ENCODE measurements around the gene GPR15LG.
"Not testable (repeated sequence)": the region's sequence is repeated elsewhere in the genome, so short reads cannot be mapped to it uniquely, and the experiment has no call there.

Gene GPR15LG

DNA sequence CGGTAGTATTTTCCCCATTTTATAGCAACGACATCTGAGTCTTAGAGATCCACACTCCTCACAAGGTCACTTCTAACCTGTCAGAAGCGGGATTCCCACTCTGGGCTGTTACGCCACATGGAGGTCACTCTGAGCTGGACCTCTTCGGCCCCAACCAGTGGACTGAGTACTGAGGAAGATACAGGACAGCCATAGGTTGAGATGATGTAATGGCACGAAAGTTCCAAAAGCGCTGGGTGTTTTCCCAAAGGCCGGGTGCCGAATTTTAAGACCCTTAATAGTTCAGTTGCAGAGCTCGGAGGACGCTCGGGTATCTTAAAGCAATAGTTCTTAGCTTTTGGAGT lies 33.6 kb upstream of the GPR15LG start:
- TF ChIP-seq, protein P1, sequence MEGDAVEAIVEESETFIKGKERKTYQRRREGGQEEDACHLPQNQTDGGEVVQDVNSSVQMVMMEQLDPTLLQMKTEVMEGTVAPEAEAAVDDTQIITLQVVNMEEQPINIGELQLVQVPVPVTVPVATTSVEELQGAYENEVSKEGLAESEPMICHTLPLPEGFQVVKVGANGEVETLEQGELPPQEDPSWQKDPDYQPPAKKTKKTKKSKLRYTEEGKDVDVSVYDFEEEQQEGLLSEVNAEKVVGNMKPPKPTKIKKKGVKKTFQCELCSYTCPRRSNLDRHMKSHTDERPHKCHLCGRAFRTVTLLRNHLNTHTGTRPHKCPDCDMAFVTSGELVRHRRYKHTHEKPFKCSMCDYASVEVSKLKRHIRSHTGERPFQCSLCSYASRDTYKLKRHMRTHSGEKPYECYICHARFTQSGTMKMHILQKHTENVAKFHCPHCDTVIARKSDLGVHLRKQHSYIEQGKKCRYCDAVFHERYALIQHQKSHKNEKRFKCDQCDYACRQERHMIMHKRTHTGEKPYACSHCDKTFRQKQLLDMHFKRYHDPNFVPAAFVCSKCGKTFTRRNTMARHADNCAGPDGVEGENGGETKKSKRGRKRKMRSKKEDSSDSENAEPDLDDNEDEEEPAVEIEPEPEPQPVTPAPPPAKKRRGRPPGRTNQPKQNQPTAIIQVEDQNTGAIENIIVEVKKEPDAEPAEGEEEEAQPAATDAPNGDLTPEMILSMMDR (conservative IDR thresholded peaks at IDR 0.05; ENCODE audit: low read length), result no peak
- peak overlapping the region; percentile 96 for H3K4me3 ChIP-seq (ENCODE audit: low read length)
- peak; percentile 56 for DNase-seq (ENCODE audit: low read depth)

DNA sequence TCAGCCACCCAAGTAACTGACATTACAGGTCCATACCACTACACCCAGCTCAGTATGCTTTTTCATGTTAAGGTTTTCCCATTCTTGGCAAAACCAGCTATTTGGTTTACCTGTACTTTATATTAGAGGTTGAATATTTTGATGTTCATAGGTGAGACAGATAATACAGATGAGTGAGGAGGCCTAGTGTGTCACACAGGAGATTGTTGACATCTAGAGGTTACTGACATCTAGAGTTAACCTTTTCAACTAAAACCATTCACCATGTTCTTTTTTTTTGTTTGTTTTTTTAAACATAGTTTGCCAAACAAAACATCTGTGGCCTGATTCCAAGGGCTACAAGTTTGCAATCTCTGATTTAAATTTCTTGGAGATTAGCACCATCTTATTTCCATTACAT lies 26.3 kb upstream of the GPR15LG start:
- DNase-seq (ENCODE audit: low read depth), result no peak
- no peak overlapping the region for H3K4me3 ChIP-seq (ENCODE audit: low read length)
- TF ChIP-seq, protein P1 (conservative IDR thresholded peaks at IDR 0.05; ENCODE audit: low read length), result no peak

DNA sequence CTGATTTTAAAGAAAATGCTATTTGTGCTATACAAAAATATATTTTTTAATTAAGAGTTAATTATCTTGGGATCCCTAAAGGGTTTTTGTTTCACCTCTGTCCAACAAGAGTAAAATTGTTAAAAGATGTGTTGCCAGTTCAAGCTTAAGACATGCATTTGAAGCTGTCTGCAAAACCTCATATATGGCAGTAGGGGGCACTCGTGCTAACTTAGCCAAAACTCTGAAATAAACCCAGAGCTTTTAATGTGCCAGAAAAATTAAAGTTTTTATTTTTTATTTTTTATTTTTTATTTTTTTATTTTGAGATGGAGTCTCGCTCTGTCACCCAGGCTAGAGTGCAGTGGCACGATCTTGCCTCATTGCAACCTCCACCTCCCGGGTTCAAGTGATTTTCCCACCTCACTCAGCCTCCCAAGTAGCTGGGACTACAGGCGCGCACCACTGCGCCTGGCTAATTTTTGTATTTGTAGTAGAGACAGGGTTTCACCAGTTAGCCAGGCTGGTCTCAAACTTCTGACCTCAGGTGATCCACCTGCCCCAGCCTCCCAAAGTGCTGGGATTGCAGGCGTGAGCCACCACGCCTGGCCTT lies 25.5 kb upstream of the GPR15LG start:
- H3K4me3 ChIP-seq (ENCODE audit: low read length), result not testable (repeated sequence)
- DNase-seq (ENCODE audit: low read depth), result peak; percentile 60
- TF ChIP-seq, protein P1 (conservative IDR thresholded peaks at IDR 0.05; ENCODE audit: low read length), result peak; percentile 82

DNA sequence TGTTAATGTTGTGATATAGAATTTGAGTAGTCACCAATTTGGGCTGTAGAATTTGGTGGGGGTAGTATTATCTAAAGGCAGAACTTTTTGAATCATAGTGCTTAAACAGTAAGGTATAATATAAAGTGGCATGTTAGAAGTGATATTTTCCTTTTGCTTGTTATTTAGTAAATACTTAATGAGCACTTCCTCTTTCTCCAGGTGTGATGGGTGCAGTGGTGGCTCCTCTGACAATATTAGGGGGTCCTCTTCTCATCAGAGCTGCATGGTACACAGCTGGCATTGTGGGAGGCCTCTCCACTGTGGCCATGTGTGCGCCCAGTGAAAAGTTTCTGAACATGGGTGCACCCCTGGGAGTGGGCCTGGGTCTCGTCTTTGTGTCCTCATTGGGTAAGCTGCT lies 23.7 kb upstream of the GPR15LG start:
- no peak overlapping the region for H3K4me3 ChIP-seq (ENCODE audit: low read length)
- TF ChIP-seq, protein P1 (conservative IDR thresholded peaks at IDR 0.05; ENCODE audit: low read length), result no peak
- DNase-seq (ENCODE audit: low read depth), result no peak

DNA sequence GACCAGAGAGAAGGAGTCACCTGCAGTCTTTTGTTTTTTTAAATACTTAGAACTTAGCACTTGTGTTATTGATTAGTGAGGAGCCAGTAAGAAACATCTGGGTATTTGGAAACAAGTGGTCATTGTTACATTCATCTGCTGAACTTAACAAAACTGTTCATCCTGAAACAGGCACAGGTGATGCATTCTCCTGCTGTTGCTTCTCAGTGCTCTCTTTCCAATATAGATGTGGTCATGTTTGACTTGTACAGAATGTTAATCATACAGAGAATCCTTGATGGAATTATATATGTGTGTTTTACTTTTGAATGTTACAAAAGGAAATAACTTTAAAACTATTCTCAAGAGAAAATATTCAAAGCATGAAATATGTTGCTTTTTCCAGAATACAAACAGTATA lies 20.8 kb upstream of the GPR15LG start:
- DNase-seq (ENCODE audit: low read depth), result no peak
- no peak overlapping the region for H3K4me3 ChIP-seq (ENCODE audit: low read length)
- TF ChIP-seq, protein P1 (conservative IDR thresholded peaks at IDR 0.05; ENCODE audit: low read length), result no peak

DNA sequence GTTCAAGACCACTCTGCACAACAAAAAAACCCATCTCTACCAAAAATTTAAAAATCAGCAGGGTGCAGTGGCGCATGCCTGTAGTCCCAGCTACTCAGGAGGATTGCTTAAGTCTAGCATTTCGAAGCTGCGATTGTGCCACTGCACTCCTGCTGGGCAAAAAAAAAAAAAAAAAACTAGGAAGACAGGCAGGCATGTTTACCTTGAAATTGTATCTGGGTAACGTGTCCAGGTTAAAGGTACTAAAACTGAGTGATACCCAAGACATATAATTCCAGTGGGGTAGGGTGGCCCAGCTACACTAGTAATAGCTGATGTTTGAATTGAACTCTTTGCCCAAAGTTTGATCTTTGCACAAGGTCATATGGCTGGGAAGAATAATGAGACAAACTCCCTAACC lies 18.1 kb upstream of the GPR15LG start:
- no peak for DNase-seq (ENCODE audit: low read depth)
- TF ChIP-seq, protein P1 (conservative IDR thresholded peaks at IDR 0.05; ENCODE audit: low read length), result no peak
- no peak overlapping the region for H3K4me3 ChIP-seq (ENCODE audit: low read length)

DNA sequence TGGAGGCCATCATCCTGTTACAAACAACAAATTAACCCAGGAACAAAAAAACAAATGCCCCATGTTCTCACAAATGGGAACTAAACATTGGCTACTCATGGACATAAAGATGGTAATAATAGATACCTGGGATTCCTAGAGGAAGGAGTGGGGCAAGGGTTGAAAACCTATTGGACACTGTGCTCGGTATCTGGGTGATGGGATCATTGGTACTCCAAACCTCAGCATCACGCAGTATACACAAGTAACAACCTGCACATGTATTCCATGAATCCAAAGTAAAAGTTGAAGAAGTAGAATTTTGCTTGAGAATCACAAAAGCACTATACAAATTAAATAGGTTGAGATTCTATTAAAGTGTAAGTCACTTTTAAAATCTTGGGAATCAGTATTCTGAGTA lies 17.6 kb upstream of the GPR15LG start:
- TF ChIP-seq, protein P1 (conservative IDR thresholded peaks at IDR 0.05; ENCODE audit: low read length), result no peak
- no peak for DNase-seq (ENCODE audit: low read depth)
- H3K4me3 ChIP-seq (ENCODE audit: low read length), result no peak overlapping the region

Data from AG10803 (cell line).